Heart right ventricle (tissue), 16 donors: ENCODE measurements around the gene SNX20. TPM values are rescaled to one million over a fixed set of nuclear protein-coding genes. Genes with fewer than 3 reads are reported as not detected.
A peak's percentile ranks its signal among the peaks of the same experiment; 100 is the strongest.

Experiments
- ATAC-seq, 8 donors: fragments of 200-7000 bp; cut with Tn5 transposase; one replicate each; pipeline ENCODE4 v1.9.1; 2020; ENCODE audit warnings: mild to moderate bottlenecking in 8 of 8, moderate library complexity in 8 of 8, moderate number of reproducible peaks in 1 of 8
- DNase-seq, 2 donors: peaks; one replicate each; pipeline ENCODE4 v3.0.0-alpha.2; 2020
- H3K27ac ChIP-seq, 10 donors: fragments of 200-600 bp; sonication (generic) in 2 of 10; one replicate each; pipeline versions ENCODE4 v1.5.0 to v1.8.0; 2020 to 2022; ENCODE audit warnings: mild to moderate bottlenecking in 3 of 10
- H3K27me3 ChIP-seq, 7 donors: fragments of 200-600 bp; one replicate each; pipeline ENCODE4 v1.8.0; 2021 to 2022; ENCODE audit warnings: mild to moderate bottlenecking in 2 of 7
- H3K36me3 ChIP-seq, 9 donors: fragments of 200-600 bp; sonication (generic) in 1 of 9; one replicate each; pipeline versions ENCODE4 v1.5.0 to v1.8.0; 2020 to 2022; ENCODE audit warnings: mild to moderate bottlenecking in 2 of 9
- H3K4me1 ChIP-seq, 9 donors: fragments of 200-600 bp; sonication (generic) in 1 of 9; one replicate each; pipeline versions ENCODE4 v1.5.0 to v1.8.0; 2020 to 2022; ENCODE audit warnings: mild to moderate bottlenecking in 4 of 9
- H3K4me3 ChIP-seq, 10 donors: fragments of 200-600 bp; sonication (generic) in 2 of 10; one replicate each; pipeline versions ENCODE4 v1.5.0 to v1.8.0; 2020 to 2022; ENCODE audit warnings: mild to moderate bottlenecking in 7 of 10, moderate library complexity in 2 of 10
- H3K9me3 ChIP-seq, 11 donors: fragments of 200-600 bp in 10 of 11; sonication (generic) in 2 of 11; one replicate each; pipeline versions ENCODE4 v1.5.0 to v1.8.0; 2013 to 2022; ENCODE audit warnings: mild to moderate bottlenecking in 2 of 11, control low read depth in 1 of 11, moderate library complexity in 1 of 11
- WGBS, 2 donors: extraction: QIAGEN DNeasy Blood & Tissue Kit; methylation state at CpG; one replicate each; pipeline ENCODE4 v1.1.7; 2013; ENCODE audit warnings: inconsistent platforms in 1 of 2; 5-methylcytosine and 5-hydroxymethylcytosine counted together
- intact Hi-C, 10 donors: fragments of 100-400 bp; cut with DNase I; formaldehyde crosslinking; loops; one replicate each; pipeline versions ENCODE4 v1.11.1 to v1.14.2; 2022
- polyA plus RNA-seq, 2 donors: library from polyadenylated mRNA; stranded (reverse); fragments of 200-250 nt; gene quantifications; one replicate each; pipeline ENCODE4 v1.2.3, GENCODE V29; 2013
- total RNA-seq, 10 donors: library from RNA; stranded (reverse); fragmentation: NEBNext Ultra II Directional in 3 of 10; extraction: Animal tissue kit (Norgen Biotek cat#: 25700) in 3 of 10; gene quantifications; one replicate each; pipeline versions ENCODE4 v1.2.1 to v1.2.4, GENCODE V29; 2021 to 2023
- TF ChIP-seq, protein P1 (sequence below), 9 donors: fragments of 200-600 bp; sonication (generic) in 2 of 9; IDR thresholded peaks; one replicate each; pipeline versions ENCODE4 v1.5.0 to v1.8.0; 2021 to 2022; ENCODE audit warnings: antibody characterized with exemption in 9 of 9, mild to moderate bottlenecking in 5 of 9, moderate library complexity in 1 of 9
- donor health status: Arrhythmogenic right ventricular cardiomyopathy.
- donor health status: ischemic (EF 13 %, LVEDD 7.1; RV severe dilation, severe dysfunction).
- donor health status: healthy with polysubstance abuse.
- donor health status: DM: no; HTN: yes; CAD: no.
- donor health status: DM: no; HTN: no; CAD: no.
- donor health status: ischemic (EF 25% LVEDD 6.9; RV normal size, moderate dysfunction).
- donor health status: ischemic (EF 25% LVEDD 5.7; RV mildly dilated, moderate dysfunction).
- donor health status: healthy.
- donor health status: DM: yes; HTN: yes; CAD: no.
- donor health status: Ischemic cardiomyopathy.
- donor health status: ischemic (EF 35%, LVEDD 5.7; RV mildly dilated, moderate dysfunction).
- donor health status: nonischemic (EF 11% LVEDD 7.7; RV severe dilation, severe dysfunction).
- donor health status: DM: yes; HTN: yes; CAD: no.
- donor health status: PGD.
- donor health status: ischemic (EF 29% LVEDD 5.4; RV normal size, mild dysfunction).
- donor health status: nonischemic (EF 23%, LVEDD 6.1; RV moderate dilation, normal function).

SNX20 gene
- total and polyA plus RNA-seq, 12 donors, result 0.08 to 7.1 (median 0.63) TPM

- no peak for DNase-seq
- Histone ChIP-seq H3K36me3 (peaks cover 0 to 3% (median 0%) of the 10 kb centered on the region in 9 donors), H3K4me1 (peaks cover 2 to 45% (median 17%) of the 10 kb centered on the region in 9 donors), H3K4me3 (no peak overlapping the region), H3K27ac (peak overlapping the region in 2 of 10 donors; percentile 91 to 93), H3K9me3 (peaks cover 0 to 11% (median 0%) of the 10 kb centered on the region in 11 donors), H3K27me3 (no peaks in the 10 kb centered on the region)
- intact Hi-C loops, result loop anchor here in 8 of 10 donors (2.0 to 10.0 kb wide), 11 partner anchors 69 to 639 kb away; partner anchors contain the start of genes CNEP1R1 (in 2 of the 8) and CYLD (in 1 of the 8)
- 92 to 93% methylated on average over 5 of the region's 5 CpGs for WGBS, 2 donors
- TF ChIP-seq, protein P1, sequence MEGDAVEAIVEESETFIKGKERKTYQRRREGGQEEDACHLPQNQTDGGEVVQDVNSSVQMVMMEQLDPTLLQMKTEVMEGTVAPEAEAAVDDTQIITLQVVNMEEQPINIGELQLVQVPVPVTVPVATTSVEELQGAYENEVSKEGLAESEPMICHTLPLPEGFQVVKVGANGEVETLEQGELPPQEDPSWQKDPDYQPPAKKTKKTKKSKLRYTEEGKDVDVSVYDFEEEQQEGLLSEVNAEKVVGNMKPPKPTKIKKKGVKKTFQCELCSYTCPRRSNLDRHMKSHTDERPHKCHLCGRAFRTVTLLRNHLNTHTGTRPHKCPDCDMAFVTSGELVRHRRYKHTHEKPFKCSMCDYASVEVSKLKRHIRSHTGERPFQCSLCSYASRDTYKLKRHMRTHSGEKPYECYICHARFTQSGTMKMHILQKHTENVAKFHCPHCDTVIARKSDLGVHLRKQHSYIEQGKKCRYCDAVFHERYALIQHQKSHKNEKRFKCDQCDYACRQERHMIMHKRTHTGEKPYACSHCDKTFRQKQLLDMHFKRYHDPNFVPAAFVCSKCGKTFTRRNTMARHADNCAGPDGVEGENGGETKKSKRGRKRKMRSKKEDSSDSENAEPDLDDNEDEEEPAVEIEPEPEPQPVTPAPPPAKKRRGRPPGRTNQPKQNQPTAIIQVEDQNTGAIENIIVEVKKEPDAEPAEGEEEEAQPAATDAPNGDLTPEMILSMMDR (IDR thresholded peaks at IDR 0.05), result no peak
- no peak for ATAC-seq
Measured at GRCh38 chr16:50664270-50664669, 16.8 kb downstream of the SNX20 start.

DNA sequence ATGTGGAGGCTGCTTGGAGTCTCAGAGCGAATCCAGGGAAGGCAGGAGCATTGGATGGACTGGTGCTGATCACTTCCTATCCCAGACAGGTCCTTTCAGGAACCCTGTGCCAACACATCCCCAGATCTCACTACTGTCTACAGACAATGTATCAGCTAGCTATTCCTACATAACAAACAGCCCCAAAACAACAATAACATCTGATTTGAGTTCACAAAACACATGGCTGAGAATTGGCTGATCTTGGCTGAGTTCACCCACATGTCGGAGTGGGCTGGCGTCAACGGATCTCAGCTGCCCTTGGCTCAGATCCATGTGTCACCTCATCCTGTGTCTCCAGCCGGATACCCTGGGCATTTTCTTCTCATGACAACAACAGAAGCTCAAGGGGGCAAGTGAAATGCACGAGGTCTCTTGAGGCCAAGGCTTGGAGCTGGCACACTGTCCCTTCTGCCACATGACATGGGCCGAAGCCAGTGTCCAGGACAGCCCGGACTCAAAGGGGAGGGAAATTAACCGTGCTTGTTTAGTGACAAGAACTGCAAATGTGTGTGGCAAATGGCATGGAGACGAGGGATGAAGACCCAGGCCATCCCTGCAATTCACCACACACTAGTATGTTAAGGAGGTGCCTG is 18.7 kb downstream of the SNX20 start:
- ATAC-seq (no peak), DNase-seq (no peak)
- intact Hi-C loops, result loop anchor here in 8 of 10 donors (5.0 to 10.0 kb wide), 10 partner anchors 68 to 638 kb away; partner anchors contain the start of genes CNEP1R1 (in 2 of the 8) and CYLD (in 1 of the 8)
- no peaks in the 10 kb centered on the region for H3K27me3 ChIP-seq
- H3K9me3 ChIP-seq, result peaks cover 0 to 11% (median 0%) of the 10 kb centered on the region in 11 donors
- no peak overlapping the region for H3K27ac ChIP-seq
- H3K4me1 ChIP-seq, result peaks cover 0 to 30% (median 5%) of the 10 kb centered on the region in 9 donors
- 79 to 84% methylated on average over 10 of the region's 10 CpGs for WGBS, 2 donors
- TF ChIP-seq, protein P1 (IDR thresholded peaks at IDR 0.05), result no peak
- H3K36me3 ChIP-seq, result no peaks in the 10 kb centered on the region
- no peak overlapping the region for H3K4me3 ChIP-seq

DNA sequence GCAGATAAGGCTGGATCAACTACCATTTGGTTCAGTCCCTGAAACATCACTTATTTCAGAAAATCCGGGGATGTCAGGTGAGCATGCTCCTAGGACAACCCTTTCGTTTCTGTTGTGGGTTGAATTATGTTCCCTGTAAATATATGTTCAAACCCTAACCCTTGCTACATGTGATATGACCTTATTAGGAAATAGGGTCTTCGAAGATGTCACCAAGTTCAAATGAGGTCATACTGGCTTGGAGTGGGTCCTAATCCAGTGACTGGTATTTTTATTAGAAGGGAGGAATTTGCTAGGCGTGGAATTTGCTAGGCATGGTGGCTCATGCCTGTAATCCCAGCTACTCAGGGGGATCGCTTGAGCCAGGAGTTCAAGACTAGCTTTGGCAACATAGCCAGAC is 21.3 kb downstream of the SNX20 start:
- TF ChIP-seq, protein P1 (IDR thresholded peaks at IDR 0.05), result no peak
- WGBS, 2 donors, result 85 to 88% methylated on average over 5 of the region's 5 CpGs
- intact Hi-C loops, result loop anchor here in 8 of 10 donors (5.0 to 10.0 kb wide), 11 partner anchors 65 to 635 kb away; partner anchors contain the start of genes CNEP1R1 (in 2 of the 8) and CYLD (in 1 of the 8)
- Histone ChIP-seq H3K36me3 (no peaks in the 10 kb centered on the region), H3K4me3 (no peak overlapping the region), H3K4me1 (peaks cover 0 to 4% (median 0%) of the 10 kb centered on the region in 9 donors), H3K9me3 (peaks cover 0 to 11% (median 0%) of the 10 kb centered on the region in 11 donors), H3K27ac (no peak overlapping the region), H3K27me3 (no peaks in the 10 kb centered on the region)
- DNase-seq, result no peak
- ATAC-seq, result no peak

- Histone ChIP-seq H3K27me3 (peaks cover 0 to 5% (median 0%) of the 10 kb centered on the region in 7 donors), H3K4me3 (no peak overlapping the region), H3K4me1 (no peaks in the 10 kb centered on the region), H3K27ac (no peak overlapping the region), H3K36me3 (no peaks in the 10 kb centered on the region), H3K9me3 (peaks cover 0 to 3% (median 0%) of the 10 kb centered on the region in 11 donors)
- intact Hi-C loops, result loop anchor here in 1 of 10 donors (10.0 kb wide), 1 partner anchor 402 kb away; no protein-coding TSS in a partner anchor
- ATAC-seq (peak in 1 of 8 donors; percentile 34), DNase-seq (no peak)
- 39 to 47% methylated on average over 5 of the region's 5 CpGs for WGBS, 2 donors
- TF ChIP-seq, protein P1 (IDR thresholded peaks at IDR 0.05), result no peak
Measured at GRCh38 chr16:50657241-50657640, 23.9 kb downstream of the SNX20 start.
